GM13977 (cell line): ENCODE measurements around the gene TGFB3.

Source experiments
- DNase-seq: peaks from one replicate; pipeline ENCODE4 v3.0.0; 2012; ENCODE audit warnings: low spot score
- in situ Hi-C: fragments of 300-500 bp; cut with MboI; formaldehyde crosslinking; loops from one replicate; pipeline ENCODE4 v1.12.0; 2022; ENCODE audit warnings: low sequenced_read_pairs, low pct_unique_long_range_greater_than_20kb, mixed read lengths, inconsistent platforms; ENCODE audit not compliant: unreplicated experiment
- TF ChIP-seq, protein P1 (sequence below): IDR thresholded peaks from 2 replicates; pipeline ENCODE4 v1.5.1; 2012; ENCODE audit warnings: mild to moderate bottlenecking, control low read depth; ENCODE audit not compliant: insufficient read depth; ENCODE audit errors: extremely low read depth, missing control alignments

Gene TGFB3

DNA sequence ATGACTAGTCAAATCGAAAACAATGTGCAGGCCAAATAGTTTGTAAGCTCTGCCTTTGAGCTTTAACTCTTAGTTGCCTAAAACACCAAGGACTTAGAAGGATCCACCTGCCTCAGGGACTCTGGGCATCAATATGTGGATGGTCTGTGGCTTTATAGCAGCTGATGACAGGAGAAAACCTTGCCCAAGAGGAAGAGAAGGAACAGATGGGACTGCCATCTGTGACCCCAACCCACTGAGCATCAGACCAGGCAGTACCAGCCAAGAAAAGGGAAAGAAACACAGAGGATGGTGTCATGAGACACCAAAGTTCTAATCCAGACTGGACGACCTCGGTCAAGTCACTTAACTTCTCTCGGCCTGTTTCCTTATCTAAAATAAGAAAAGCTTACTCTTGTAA lies 12.7 kb downstream of the TGFB3 start:
- no peak for DNase-seq
- in situ Hi-C loops, result no loop called here
- TF ChIP-seq, protein P1, sequence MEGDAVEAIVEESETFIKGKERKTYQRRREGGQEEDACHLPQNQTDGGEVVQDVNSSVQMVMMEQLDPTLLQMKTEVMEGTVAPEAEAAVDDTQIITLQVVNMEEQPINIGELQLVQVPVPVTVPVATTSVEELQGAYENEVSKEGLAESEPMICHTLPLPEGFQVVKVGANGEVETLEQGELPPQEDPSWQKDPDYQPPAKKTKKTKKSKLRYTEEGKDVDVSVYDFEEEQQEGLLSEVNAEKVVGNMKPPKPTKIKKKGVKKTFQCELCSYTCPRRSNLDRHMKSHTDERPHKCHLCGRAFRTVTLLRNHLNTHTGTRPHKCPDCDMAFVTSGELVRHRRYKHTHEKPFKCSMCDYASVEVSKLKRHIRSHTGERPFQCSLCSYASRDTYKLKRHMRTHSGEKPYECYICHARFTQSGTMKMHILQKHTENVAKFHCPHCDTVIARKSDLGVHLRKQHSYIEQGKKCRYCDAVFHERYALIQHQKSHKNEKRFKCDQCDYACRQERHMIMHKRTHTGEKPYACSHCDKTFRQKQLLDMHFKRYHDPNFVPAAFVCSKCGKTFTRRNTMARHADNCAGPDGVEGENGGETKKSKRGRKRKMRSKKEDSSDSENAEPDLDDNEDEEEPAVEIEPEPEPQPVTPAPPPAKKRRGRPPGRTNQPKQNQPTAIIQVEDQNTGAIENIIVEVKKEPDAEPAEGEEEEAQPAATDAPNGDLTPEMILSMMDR, result no peak

DNA sequence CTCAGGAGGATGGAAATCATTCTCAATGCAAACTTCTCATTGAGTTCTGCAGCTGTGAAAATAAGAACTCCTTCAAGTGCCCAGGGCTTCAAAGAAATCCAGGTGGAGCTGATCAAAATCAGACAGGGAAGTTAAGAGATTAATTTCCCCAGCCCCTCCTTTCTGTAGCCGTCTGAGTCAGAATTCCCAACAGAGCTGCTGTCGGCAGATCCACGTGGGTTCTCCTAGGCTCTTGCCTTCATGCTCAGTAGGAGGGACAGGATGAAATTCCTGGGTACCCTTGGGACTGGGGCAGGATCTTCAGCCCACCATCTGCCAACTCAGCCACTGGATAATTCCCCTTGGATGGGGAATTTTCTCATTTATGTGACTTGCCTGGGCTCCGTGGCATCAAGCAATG lies 13.3 kb downstream of the TGFB3 start:
- in situ Hi-C loops, result no loop called here
- DNase-seq, result no peak
- TF ChIP-seq, protein P1, result no peak

DNA sequence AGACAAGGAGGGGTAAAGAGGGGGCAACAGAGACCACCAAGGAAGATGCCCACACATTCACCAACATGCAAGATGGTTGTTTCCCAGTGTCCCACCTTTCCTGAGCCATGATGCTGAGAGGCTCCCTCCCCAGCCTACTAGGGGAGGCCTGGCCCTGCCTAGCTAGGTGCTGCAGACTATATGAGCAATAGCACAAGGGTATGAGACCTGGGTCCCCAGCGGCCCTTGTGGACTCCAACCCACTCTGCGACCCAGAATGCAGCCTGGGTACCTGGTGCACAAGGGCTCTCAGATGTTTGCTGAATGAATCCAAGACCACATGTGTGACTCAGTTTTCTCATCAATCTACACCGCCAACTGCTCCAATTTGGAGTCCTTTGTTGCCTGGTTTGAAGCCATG lies 13.9 kb downstream of the TGFB3 start:
- no peak for DNase-seq
- in situ Hi-C loops, result no loop called here
- TF ChIP-seq, protein P1, result no peak

DNA sequence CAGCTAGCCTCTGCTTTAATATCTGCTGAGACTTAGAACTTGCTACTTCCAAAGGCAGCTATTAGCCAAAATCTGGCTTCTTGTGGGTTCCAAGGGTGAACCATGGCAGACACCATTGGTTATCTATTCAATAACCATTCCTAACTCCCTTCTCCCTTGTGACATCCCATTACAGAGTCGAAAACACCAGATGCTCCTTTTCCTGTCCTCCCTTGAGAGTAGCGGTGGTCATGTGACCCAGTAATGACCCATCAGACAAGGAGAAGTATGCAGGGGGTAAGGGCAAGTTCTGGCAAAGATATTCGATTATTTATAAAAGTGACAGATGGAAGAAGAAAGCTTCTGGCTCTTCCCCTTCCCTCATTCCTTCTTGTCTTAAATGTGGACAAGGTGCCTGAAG lies 20.1 kb downstream of the TGFB3 start:
- DNase-seq, result no peak

DNA sequence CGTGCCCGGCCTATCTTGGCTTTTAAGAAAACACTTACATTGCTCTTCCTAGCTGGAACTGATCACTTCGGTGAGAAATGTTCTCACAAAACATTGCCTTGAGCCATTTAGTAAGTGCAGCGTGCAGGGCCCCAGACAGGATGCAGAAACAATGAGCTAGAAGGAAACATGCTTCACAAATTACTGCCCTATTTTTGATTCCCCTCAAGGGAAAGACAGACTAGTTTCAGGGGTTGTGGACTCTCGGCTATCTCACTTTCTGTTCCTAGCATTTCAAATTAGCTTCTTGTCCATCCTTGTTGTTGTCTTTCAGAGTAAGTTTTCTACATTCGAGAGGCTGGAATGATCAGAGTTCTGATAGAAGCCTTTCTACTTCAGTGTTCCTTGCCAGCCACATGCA lies 21.6 kb downstream of the TGFB3 start:
- peak; percentile 63 for DNase-seq
- TF ChIP-seq, protein P1, result no peak
- in situ Hi-C loops, result no loop called here

More for the DNA sequence above, 20.1 kb downstream of the TGFB3 start:
- TF ChIP-seq, protein P1, result no peak
- in situ Hi-C loops, result no loop called here

DNA sequence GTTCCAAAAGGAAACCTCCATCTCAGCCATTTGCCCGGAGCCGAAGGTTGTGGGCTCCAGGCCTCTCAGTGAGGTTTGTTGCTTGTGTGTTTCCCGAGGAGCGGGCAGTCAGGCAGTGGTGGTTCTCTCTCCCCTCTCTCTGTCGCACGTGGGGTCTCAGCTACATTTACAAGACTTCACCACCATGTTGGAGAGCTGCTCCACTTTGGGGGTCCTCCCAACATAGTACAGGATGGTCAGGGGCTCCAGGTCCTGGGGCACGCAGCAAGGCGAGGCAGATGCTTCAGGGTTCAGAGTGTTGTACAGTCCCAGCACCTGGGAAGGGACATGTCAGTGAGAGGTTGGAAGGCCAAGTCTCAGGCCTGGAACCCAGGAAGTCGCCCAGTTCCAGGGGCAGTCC lies 22.8 kb downstream of the TGFB3 start:
- TF ChIP-seq, protein P1, result no peak
- in situ Hi-C loops, result no loop called here
- no peak for DNase-seq

DNA sequence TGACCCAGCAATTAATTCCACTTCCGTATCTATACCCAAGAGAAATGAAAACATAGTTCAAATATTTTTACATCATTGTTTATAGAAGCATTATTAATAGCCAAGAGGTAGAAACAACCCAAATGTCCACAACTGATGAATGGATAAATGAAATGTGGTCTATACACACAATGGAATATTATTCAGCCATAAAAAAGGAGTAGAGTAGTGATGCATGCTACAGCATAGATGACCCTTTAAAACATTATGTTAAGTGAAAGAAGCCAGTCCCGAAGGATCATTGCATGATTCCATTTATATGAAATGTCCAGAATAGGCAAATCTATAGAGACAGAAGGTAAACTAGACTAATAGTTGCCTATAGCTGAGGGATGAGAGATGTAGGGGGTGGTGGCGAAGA lies 29.3 kb downstream of the TGFB3 start:
- in situ Hi-C loops, result no loop called here
- TF ChIP-seq, protein P1, result no peak
- no peak for DNase-seq
